Endodermal cell (in vitro differentiated cells): ENCODE measurements around the gene ABLIM1. TPM values are rescaled to one million over a fixed set of nuclear protein-coding genes. Genes with fewer than 3 reads are reported as not detected.
A peak's percentile ranks its signal among the peaks of the same experiment; 100 is the strongest.

Experiments used
- DNase-seq: peaks from one replicate; pipeline ENCODE4 v3.0.0-alpha.2; 2017
- H3K27ac ChIP-seq: 2 replicates; pipeline ENCODE4 v1.5.1; 2013; ENCODE audit warnings: mild to moderate bottlenecking, low read depth, low read length, moderate library complexity
- H3K27me3 ChIP-seq: 2 replicates; pipeline ENCODE4 v1.6.1; 2013; ENCODE audit warnings: mild to moderate bottlenecking, low read length, moderate library complexity; ENCODE audit not compliant: insufficient read depth, control insufficient read depth, poor library complexity, severe bottlenecking
- H3K36me3 ChIP-seq: 2 replicates; pipeline ENCODE4 v1.7.0; 2013; ENCODE audit warnings: mild to moderate bottlenecking, low read length, moderate library complexity; ENCODE audit not compliant: control insufficient read depth, insufficient read depth
- H3K4me1 ChIP-seq: one replicate; pipeline ENCODE4 v1.7.0; 2013; ENCODE audit warnings: low read length; ENCODE audit not compliant: control insufficient read depth, insufficient read depth
- H3K4me3 ChIP-seq: 2 replicates; pipeline ENCODE4 v1.5.1; 2013; ENCODE audit warnings: mild to moderate bottlenecking, low read length, moderate library complexity
- H3K9ac ChIP-seq: 2 replicates; pipeline ENCODE4 v1.6.1; 2013; ENCODE audit warnings: mild to moderate bottlenecking, low read length, moderate library complexity; ENCODE audit not compliant: poor library complexity, severe bottlenecking; ENCODE audit errors: extremely low read depth
- H3K9me3 ChIP-seq: 2 replicates; pipeline ENCODE4 v1.6.1; 2013; ENCODE audit warnings: mild to moderate bottlenecking, low read length, moderate library complexity; ENCODE audit not compliant: control insufficient read depth
- H3K27ac Mint-ChIP-seq: 2 replicates; pipeline ENCODE4 v1.8.0; 2020; ENCODE audit warnings: mixed read lengths
- H3K27me3 Mint-ChIP-seq: 2 replicates; pipeline ENCODE4 v1.8.0; 2021; ENCODE audit warnings: mild to moderate bottlenecking, mixed read lengths; ENCODE audit not compliant: insufficient read depth
- H3K36me3 Mint-ChIP-seq: 2 replicates; pipeline ENCODE4 v1.8.0; 2020; ENCODE audit warnings: low read depth, mixed read lengths
- H3K4me1 Mint-ChIP-seq: 2 replicates; pipeline ENCODE4 v1.8.0; 2020; ENCODE audit warnings: mixed read lengths
- H3K4me3 Mint-ChIP-seq: 2 replicates; pipeline ENCODE4 v1.8.0; 2020; ENCODE audit warnings: mild to moderate bottlenecking, moderate library complexity, mixed read lengths
- H3K9me3 Mint-ChIP-seq: 2 replicates; pipeline ENCODE4 v1.8.0; 2020; ENCODE audit warnings: mild to moderate bottlenecking, mixed read lengths
- WGBS, 2 experiments: methylation state at CpG; one replicate each; pipeline versions ENCODE4 v1.1.5 to v1.1.7; 2013; ENCODE audit warnings: missing lambda C conversion rate in 2 of 2, mixed read lengths in 1 of 2; ENCODE audit not compliant: insufficient coverage in 1 of 2, insufficient read length in 1 of 2; 5-methylcytosine and 5-hydroxymethylcytosine counted together
- total RNA-seq, 2 donors: library from RNA; stranded (reverse); fragmentation: NEBNext Ultra II Directional in 1 of 2; extraction: Animal tissue kit (Norgen Biotek cat#: 25700) in 1 of 2; gene quantifications; 2 replicates in 1 of 2; 3 replicates in 1 of 2; pipeline ENCODE4 v1.2.1, GENCODE V29; 2021
- TF ChIP-seq, protein P1 (sequence below): fragments of 200-600 bp; sonication (generic); conservative IDR thresholded peaks from 2 replicates; pipeline ENCODE4 v1.5.0; 2021; ENCODE audit warnings: antibody characterized with exemption, mild to moderate bottlenecking

The ABLIM1 gene
- total RNA-seq, 2 donors from 2014 or later: 39.3 to 49.3 TPM

GRCh38 chr10:114394531-114394930 lies 263.5 kb downstream of the ABLIM1 start:
- H3K4me3 Mint-ChIP-seq: no peak overlapping the region
- H3K27ac Mint-ChIP-seq: no peak overlapping the region
- Histone ChIP-seq H3K9me3 (no peaks in the 10 kb centered on the region), H3K4me3 (no peak overlapping the region), H3K27me3 (peaks cover 19% of the 10 kb centered on the region), H3K4me1 (no peaks in the 10 kb centered on the region), H3K27ac (no peak overlapping the region), H3K9ac (no peak overlapping the region), H3K36me3 (no peaks in the 10 kb centered on the region)
- DNase-seq: no peak
- peaks cover 5% of the 10 kb centered on the region for H3K4me1 Mint-ChIP-seq
- TF ChIP-seq, protein P1, sequence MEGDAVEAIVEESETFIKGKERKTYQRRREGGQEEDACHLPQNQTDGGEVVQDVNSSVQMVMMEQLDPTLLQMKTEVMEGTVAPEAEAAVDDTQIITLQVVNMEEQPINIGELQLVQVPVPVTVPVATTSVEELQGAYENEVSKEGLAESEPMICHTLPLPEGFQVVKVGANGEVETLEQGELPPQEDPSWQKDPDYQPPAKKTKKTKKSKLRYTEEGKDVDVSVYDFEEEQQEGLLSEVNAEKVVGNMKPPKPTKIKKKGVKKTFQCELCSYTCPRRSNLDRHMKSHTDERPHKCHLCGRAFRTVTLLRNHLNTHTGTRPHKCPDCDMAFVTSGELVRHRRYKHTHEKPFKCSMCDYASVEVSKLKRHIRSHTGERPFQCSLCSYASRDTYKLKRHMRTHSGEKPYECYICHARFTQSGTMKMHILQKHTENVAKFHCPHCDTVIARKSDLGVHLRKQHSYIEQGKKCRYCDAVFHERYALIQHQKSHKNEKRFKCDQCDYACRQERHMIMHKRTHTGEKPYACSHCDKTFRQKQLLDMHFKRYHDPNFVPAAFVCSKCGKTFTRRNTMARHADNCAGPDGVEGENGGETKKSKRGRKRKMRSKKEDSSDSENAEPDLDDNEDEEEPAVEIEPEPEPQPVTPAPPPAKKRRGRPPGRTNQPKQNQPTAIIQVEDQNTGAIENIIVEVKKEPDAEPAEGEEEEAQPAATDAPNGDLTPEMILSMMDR: no peak
- peaks cover 25% of the 10 kb centered on the region for H3K27me3 Mint-ChIP-seq
- no peaks in the 10 kb centered on the region for H3K36me3 Mint-ChIP-seq
- 90 to 96% methylated on average over 4 to 6 of the region's 6 CpGs for WGBS, 2 experiments
- no peaks in the 10 kb centered on the region for H3K9me3 Mint-ChIP-seq

- Mint-ChIP-seq H3K9me3 (no peaks in the 10 kb centered on the region), H3K27me3 (peaks cover 21% of the 10 kb centered on the region), H3K36me3 (no peaks in the 10 kb centered on the region), H3K27ac (no peak overlapping the region), H3K4me1 (peaks cover 5% of the 10 kb centered on the region), H3K4me3 (no peak overlapping the region)
- Histone ChIP-seq H3K9me3 (no peaks in the 10 kb centered on the region), H3K27ac (no peak overlapping the region), H3K9ac (no peak overlapping the region), H3K4me3 (no peak overlapping the region), H3K27me3 (peaks cover 14% of the 10 kb centered on the region), H3K4me1 (no peaks in the 10 kb centered on the region), H3K36me3 (no peaks in the 10 kb centered on the region)
- WGBS, 2 experiments: 83 to 87% methylated on average over 7 of the region's 7 CpGs
- no peak for DNase-seq
- TF ChIP-seq, protein P1: no peak
Observed at GRCh38 chr10:114393886-114394285, 264.2 kb downstream of the ABLIM1 start.

GRCh38 chr10:114393482-114393881 lies 264.6 kb downstream of the ABLIM1 start:
- 60 to 81% methylated on average over 1 to 11 of the region's 11 CpGs for WGBS, 2 experiments

More at GRCh38 chr10:114393482-114393881, 264.6 kb downstream of the ABLIM1 start:
- Histone ChIP-seq H3K9ac (no peak overlapping the region), H3K4me3 (no peak overlapping the region), H3K27ac (no peak overlapping the region), H3K27me3 (peaks cover 11% of the 10 kb centered on the region), H3K36me3 (no peaks in the 10 kb centered on the region), H3K4me1 (no peaks in the 10 kb centered on the region), H3K9me3 (no peaks in the 10 kb centered on the region)
- Mint-ChIP-seq H3K9me3 (no peaks in the 10 kb centered on the region), H3K27ac (peak overlapping the region; percentile 52), H3K36me3 (no peaks in the 10 kb centered on the region), H3K4me1 (peaks cover 5% of the 10 kb centered on the region), H3K27me3 (peaks cover 17% of the 10 kb centered on the region), H3K4me3 (no peak overlapping the region)
- TF ChIP-seq, protein P1: no peak
- no peak for DNase-seq
